HFF-Myc (cell line): Measurements from ENCODE around the gene DBT.
"Not testable (repeated sequence)": the region's sequence is repeated elsewhere in the genome, so short reads cannot be mapped to it uniquely, and the experiment has no call there.

ENCODE experiments used
- DNase-seq: peaks from one replicate; pipeline ENCODE4 v3.0.0-alpha.2; 2011; ENCODE audit warnings: low read depth; ENCODE audit errors: extremely low read depth
- H3K4me3 ChIP-seq: replicated peaks from 2 replicates; pipeline ENCODE4 v1.5.1; 2011; ENCODE audit warnings: low read depth, mild to moderate bottlenecking, control low read depth, low read length
- TF ChIP-seq, protein P1 (sequence below): IDR thresholded peaks from 2 replicates; pipeline ENCODE4 v1.5.1; 2012; ENCODE audit warnings: mild to moderate bottlenecking, low read depth, low read length, control low read depth; ENCODE audit errors: missing control alignments

DBT gene

DNA sequence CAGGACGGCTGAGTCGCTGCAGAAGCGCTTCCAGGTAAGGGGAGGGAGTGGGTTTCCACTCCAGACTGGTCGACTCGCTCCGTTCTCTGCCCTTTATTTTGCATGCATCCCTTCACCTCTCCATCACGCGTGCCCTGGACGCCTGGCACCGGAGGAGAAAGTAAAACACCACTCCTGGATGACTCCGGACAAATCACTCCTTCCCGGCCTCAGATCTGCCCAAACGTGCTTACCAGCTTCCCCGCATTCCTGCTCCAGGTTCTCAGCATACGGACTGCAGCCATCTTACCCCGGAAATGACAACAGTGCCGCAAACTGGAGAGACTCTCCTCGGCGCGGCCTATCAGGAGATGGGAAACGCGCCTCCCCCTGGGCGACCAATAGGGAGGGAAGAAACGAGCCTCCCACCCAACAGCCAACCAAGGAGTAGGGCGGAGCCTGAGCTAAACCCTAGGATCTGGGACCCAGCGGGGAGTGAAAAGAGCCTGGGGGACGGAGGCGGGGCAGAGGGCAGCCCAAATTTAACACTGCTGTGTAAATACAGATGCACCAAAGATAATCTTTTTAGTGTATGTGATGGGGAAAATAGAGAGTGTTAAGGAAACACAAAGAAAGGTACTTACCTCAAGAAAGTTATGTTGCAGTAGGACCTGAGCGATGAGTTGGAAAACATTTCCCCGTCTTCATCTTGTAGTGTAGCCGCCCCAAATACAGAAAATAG is at the start of gene DBT:
DBT (minus strand) TSS at position 298 of the 721 bp plus-strand sequence; CDS start at position 284, 14 bp downstream.
- TF ChIP-seq, protein P1, sequence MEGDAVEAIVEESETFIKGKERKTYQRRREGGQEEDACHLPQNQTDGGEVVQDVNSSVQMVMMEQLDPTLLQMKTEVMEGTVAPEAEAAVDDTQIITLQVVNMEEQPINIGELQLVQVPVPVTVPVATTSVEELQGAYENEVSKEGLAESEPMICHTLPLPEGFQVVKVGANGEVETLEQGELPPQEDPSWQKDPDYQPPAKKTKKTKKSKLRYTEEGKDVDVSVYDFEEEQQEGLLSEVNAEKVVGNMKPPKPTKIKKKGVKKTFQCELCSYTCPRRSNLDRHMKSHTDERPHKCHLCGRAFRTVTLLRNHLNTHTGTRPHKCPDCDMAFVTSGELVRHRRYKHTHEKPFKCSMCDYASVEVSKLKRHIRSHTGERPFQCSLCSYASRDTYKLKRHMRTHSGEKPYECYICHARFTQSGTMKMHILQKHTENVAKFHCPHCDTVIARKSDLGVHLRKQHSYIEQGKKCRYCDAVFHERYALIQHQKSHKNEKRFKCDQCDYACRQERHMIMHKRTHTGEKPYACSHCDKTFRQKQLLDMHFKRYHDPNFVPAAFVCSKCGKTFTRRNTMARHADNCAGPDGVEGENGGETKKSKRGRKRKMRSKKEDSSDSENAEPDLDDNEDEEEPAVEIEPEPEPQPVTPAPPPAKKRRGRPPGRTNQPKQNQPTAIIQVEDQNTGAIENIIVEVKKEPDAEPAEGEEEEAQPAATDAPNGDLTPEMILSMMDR, result no peak
- peak within 1 kb of the TSS; percentile 99 for H3K4me3 ChIP-seq
- peak; percentile 89 for DNase-seq

DNA sequence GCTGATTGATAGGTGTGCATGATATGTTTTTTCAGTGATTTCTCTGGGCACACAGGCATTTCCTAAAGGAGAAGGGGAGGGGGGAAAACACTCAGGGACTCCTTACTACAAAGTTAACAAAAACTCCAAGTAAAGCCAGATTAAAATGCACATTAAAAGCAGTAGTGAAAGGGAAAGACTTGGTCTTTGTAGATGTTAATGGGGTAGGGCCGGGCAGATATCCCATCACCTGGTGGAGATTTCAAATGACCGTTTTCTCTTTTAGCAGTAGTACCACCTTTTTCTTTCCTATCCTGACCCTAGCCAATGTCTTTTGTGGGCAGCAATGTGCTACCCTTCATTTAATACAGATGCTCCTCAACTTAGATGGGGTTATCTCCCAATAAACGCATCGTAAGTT is 48.9 kb upstream of the DBT start:
- TF ChIP-seq, protein P1, result no peak
- H3K4me3 ChIP-seq, result no peak overlapping the region
- no peak for DNase-seq

DNA sequence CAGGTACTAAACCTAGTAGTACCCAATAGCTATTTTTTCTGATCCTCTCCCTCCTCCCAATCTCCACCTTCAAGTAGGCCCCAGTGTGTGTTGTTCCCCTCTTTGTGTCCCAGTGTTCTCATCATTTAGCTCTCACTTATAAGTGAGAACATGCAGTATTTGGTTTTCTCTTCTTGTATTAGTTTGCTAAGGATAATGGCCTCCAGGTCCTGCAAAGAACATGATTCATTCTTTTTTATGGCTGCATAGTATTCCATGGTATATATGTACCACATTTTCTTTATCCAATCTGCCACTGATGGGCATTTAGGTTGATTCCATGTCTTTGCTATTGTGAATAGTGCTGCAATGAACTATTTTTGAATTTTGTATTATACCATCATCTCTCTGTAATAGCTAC is 47.4 kb upstream of the DBT start:
- not testable (repeated sequence) for DNase-seq, H3K4me3 ChIP-seq

DNA sequence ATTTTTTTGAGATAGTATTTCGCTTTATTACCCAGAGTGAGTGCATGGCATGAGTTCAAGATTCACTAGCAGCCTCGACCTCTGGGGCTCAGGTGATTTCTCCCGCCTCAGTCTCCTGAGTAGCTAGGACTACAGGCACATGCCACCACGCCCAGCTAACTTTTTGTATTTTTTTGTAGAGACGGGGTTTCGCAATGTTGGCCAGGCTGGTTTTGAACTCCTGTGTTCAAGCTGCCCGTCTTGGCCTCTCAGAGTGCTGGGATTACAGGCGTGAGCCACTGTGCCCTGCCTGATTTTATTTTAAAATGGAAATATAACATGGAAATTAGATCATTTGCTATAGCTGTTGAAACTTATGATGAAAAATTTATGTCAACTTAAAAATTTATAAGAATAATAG is 46.5 kb upstream of the DBT start:
- H3K4me3 ChIP-seq, result no peak overlapping the region
- DNase-seq, result no peak
- TF ChIP-seq, protein P1, result no peak

DNA sequence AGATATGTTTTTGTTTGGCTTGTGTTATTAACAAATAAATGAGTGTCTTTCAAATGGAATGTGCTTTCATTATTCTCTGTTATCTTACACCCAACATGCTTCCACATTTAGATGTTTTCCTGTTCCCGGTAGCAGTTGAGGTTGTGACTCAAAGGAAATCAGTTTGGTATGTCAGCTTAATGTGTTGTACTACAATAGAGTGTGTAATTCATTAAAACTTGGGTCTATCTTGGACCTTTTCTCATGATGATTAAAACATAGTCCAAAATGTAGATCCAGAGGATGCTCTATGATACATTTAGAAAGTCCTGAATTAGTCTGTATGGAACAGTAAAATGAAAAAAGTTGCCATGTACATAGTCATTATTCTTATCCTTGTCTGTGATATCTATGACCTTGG is 43.1 kb upstream of the DBT start:
- H3K4me3 ChIP-seq, result no peak overlapping the region

DNA sequence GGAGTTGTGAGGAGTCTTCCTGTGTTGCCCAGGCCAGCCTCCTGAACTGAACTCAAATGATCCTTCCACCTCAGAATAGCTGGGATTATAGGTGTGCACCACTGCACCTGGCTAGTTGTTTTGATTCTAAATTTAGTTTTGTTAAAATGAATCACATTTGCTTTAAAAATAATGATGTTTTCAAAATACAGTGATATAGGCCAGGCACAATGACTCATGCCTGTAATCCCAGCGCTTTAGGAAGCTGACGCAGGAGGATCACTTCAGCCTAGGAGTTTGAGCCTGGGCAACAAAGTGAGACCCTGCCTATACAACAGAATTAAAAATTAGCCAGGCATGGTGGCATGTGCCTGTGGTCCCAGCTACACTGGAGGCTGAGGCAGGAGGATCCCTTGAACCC is 40.7 kb upstream of the DBT start:
- TF ChIP-seq, protein P1, result no peak
- DNase-seq, result no peak
- H3K4me3 ChIP-seq, result no peak overlapping the region

More for the DNA sequence above, 43.1 kb upstream of the DBT start:
- DNase-seq, result no peak
- TF ChIP-seq, protein P1, result no peak

DNA sequence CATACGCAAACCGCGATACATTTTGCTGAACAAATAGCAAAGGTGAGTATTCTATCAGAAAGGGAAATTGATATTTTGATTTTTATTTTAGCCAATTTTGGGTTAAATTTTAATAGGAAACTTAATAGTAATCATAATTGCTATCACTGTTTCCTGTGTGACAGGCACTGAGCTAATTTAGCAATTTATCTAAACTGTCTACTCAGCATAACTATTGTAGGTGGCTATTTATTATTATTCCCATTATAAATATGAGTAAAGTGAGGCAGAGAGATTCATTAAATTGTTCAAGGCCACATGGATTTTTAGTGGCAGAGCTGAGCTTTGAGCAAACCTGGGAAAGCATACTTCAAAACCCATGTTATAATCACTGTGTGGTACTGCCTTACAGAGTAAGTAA is 37.5 kb upstream of the DBT start:
- TF ChIP-seq, protein P1, result no peak
- H3K4me3 ChIP-seq, result no peak overlapping the region
- DNase-seq, result no peak
